ENCODE data around the gene RGS6.
"Not testable (repeated sequence)": the region's sequence is repeated elsewhere in the genome, so short reads cannot be mapped to it uniquely, and the experiment has no call there.

Gene RGS6

DNA sequence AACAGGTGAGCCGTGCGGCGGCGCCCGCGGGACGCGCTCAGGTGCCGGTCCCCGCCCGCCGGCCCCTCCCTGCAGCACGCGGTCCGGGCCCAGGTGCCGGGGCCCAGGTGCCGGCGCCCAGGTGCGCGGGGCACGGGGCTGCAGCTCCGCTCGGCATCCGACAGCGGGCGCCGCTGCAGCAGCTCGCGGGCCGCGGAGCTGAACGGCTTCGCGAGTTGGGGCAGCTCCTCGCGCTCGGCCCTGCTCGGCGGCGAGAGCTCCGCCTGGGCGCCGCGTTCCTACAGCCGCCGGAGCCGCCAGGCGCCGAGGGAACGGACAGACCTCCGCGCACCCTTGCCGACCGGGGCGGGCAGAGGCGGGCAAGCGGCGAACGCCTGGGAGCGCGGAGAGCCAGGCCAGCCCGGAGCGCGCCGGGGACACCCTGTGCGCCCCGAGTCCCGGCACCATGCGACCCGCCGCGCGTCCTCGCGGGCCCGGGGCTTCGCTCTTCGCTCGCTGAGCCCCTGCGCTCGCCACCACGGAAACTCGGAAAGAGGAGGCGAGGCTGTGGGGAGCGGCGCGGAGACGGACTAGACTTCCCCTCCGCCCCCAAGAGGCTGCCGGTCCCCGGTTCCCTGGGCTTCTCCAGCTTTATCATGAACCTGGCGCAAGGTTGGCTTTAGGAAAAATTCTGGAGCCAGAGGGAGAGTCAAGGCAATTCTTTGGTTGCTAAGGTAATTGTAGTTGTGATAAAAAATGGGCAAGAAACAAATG lies at the start of gene RGS6:
Gene RGS6 (plus strand): TSS at position 201 of the 753 bp plus-strand sequence.
- DNase-seq (peak; percentile 33), ATAC-seq (peak; percentile 70)

DNA sequence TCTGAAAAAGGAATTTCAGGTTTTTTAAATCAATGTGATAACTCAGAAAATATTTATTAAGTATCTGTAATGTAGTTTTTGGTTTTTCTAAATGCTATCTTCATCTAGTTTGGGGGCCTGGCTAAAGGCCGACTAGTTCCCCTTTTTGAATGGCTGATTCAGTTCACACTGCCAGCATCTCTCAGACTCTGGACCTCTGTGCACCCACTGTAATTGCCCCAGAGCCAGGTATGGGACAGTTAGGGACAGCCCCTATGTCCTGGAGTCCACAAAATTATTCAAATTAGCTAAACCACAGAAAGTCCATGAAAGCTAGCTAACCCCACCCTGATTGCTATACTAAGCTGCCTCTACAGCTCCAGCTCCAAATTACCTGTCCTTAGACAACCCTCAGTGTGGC lies 49.1 kb upstream of the RGS6 start:
- ATAC-seq (no peak), DNase-seq (no peak)

DNA sequence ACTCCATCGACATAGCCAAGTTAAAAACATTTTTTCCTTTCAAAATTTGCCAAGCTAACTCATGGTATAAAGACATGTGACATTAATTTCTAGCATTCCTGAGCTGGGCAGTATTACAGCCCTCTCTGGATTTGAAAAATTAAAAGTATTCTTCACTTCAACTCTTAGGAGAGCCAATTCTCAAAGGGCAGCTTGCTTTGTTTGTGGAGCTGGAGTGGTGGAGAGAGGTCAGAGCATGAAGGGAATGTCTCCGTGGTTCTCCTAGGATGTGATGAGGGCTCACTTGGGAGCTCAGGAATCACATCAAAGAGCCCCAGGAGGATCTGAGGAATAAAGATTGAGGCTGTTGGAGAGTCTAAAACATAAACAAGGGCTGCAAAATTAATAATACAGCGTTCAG lies 46.9 kb upstream of the RGS6 start:
- DNase-seq (no peak), ATAC-seq (no peak)

DNA sequence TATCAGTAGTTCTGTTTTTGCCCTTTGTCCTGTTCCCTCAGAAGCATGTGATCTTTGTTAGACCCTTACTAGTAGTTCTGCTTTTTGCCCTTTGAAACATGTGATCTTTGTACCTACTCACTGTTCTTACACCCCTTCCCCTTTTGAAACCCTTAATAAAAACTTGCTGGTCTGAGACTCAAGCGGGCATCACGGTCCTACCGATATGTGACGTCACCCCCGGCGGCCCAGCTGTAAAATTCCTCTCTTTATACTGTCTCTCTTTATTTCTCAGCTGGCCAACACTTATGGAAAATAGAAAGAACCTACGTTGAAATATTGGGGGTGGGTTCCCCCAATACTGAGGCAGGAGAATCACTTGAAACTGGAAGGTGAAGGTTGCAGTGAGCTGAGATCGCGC lies 44.4 kb upstream of the RGS6 start:
- not testable (repeated sequence) for DNase-seq, ATAC-seq

DNA sequence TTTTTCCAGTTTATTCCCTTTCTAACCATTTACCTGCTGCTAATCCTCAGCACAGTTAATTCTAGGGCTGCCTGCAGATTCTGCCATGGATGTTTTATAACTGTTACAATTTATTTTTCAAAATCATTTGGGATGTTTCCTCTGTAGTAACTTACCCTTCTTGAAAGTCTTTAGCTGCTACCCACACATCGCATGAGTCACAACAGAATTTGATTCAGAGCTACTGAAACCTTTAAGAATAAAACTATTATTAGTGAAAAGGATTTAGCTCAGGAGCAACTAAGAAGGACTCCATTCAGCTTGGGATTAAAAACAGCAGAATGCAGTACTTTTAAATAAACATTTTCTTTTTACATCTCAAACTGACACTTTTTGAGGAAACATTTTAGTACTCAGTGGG lies 41.7 kb upstream of the RGS6 start:
- no peak for ATAC-seq
- DNase-seq: no peak

DNA sequence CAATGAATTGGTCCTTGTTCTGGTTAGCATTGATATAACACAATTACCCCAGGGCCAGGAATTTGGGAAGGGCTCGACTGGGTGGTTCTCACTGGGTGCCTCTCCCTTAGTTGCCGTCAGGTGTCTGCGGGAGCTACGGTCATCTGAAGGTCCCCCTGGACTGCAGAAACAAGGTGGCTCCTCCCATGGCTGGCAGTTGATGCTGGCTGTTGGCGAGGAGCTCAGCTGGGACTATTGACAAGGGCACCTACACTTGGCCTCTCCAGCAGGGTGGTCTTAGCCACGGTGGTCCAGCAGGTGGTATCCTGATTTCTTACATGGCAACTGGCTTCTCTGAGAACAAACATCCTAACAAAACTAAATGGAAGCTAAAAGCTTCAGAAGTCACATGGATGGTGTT lies 41.0 kb upstream of the RGS6 start:
- DNase-seq (no peak), ATAC-seq (no peak)

DNA sequence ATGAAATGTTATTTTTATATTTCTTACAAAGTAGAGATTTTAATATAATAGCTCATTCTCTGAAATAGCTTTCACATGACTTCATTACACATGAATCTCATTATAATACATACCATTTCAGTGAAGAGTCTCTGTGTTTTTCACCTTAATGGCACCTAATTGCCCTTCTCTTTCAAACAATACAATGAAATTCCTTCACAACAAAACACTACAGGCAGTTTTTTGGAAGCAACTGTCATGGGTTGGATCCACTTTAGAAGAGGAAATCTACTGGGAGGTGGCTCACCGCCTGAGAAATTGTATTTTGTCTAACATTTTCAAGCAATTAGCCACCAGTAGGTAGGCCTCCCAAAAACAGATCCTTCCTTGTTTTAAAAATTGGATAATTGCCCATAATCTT lies 40.3 kb upstream of the RGS6 start:
- DNase-seq: no peak
- ATAC-seq: no peak

DNA sequence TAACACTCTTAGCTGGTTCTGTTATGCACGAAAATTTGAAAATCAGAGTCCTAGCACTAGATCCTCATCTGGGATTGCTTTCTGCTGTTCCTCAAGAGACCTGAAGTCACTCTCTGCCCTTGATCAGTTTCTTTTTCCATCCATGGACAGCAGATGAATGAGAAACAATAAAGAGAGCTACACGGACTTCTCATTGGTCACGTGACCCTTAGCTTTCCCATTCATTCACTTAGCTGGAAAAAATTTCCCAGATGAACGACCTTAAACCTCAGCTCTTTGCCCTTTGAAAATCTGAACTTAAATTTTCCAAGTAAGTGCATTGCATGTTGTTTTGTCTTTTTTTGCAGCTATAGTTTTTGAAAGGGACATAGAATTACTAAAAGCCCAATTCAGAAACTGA lies 27.2 kb upstream of the RGS6 start:
- DNase-seq (no peak), ATAC-seq (no peak)

DNA sequence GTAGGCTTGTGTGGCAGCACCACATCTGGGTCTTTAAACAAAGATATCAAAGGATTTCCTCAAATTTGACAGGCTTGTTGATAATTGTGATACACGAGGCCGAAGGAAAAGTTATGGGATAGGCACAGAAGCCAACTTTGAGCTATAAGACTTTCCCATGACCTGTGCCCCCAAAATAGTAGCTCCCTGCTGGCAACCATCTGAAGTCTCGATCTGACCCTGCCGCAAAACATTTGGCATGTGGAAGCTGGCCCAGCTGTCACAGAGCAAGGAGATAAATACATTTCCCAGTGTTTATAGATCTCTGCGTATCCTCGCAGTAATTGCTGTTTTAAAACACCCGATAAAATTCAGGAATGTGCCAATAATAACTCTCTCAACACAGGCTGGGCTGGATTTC lies 26.4 kb upstream of the RGS6 start:
- DNase-seq (no peak), ATAC-seq (no peak)

DNA sequence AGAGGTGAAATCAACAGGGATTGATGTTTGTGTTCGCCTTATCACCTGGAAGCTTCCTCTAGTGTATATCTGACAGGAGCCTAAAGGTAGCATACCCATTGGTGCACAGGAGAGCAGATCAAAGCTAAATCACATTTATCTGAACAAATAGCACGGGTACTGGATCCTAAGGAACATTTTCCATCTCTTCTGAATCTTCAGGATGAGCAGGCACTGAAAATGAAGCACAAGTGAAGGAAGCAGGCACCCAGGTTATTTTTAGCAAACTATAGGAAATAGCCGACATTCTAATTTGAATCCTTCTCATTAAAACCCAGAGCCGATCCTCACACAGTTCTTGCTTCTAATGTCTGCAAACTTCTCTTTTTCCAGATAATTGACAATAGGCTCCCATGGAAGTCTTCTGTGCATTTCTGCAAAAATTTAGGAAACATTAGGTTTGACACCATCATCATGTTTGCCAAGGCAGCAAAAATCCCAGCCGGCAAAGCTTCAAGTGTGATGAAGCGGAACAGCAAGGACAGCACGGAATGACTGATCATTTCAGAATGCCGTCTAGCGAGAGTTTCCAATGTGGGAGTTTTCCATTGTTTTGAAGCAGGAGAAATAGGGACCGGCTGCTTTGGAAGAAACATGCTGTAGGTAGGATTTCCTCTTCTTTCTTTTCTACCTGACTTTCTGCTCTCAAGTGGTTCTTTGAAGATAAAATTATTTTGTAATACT lies 24.3 kb upstream of the RGS6 start:
- ATAC-seq (no peak), DNase-seq (no peak)

DNA sequence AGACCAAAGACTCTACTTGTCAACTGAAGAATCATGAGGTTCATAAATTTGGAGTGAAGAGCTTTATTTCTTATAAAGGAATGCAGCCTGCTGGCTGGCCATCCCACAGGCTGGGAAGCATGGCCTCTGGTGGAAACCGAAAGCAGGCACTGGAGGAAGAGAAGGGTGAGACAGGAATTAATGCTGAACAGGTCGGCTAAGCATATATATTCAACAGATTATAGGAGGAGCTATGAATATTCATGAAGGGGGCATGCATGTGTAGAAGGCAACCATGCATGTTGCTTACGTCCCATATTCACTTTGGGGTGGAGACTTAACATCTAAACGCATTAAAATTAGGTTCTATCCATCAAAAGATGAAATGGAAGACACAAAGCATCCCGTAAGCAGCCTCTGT lies 20.6 kb upstream of the RGS6 start:
- no peak for ATAC-seq
- DNase-seq: no peak

DNA sequence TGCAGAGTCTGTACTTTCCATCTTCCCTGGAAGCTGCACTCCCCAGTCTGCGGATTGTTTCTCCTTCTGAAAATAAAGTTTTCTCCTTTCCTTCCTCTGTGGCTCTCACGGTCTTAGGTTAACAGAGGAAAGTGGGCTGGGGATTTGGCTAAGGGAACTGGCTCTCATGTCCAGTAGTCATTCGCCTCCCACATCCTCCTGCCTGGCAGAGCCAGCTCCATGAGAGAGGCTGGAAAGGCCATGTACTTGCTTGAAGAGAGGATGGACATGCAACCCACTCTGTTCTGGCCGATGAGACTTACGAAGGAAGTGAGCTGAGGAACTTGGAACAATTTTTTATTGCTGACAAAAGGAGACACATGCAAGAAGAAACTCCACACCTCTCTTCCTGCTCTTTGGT lies 18.9 kb upstream of the RGS6 start:
- ATAC-seq (no peak), DNase-seq (no peak)

DNA sequence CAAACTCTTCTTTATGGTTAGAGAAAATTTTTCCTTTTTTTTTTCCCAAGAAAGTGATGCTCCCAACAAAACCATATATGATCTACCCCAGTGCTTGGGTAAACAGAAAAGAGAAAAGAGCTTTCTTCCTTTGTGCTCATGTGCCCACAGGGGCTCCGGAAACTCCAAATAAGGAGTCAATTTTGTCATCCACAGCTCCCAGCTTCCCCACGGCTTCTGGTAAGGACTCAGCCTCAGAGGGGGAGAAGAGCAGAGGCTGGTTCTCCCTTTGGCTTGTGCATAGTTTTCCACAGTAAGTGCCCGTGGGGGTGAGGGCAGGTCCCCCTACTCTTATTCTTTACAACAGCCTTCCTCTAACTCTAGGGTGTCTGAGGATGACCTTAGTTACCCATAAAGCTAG lies 13.3 kb upstream of the RGS6 start:
- no peak for ATAC-seq
- DNase-seq: no peak

DNA sequence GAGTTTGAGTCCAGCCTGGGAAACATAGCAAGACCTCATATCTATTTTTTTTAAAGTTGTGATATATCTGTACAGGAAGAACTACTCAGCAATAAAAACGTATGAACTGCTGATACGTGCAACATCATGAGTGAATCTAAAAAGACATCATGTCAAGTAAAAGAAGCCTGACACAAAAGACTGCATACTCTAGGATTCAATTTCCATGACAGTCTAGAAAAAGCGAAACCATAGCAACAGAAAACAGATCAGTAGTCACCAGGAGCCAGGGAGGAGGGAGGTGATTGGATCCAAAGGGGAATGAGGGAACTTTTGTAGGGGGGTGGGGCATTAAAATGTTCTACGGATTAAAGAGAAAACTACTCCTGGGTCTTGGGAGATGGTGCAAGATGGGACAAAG lies 8.7 kb upstream of the RGS6 start:
- no peak for ATAC-seq
- no peak for DNase-seq

DNA sequence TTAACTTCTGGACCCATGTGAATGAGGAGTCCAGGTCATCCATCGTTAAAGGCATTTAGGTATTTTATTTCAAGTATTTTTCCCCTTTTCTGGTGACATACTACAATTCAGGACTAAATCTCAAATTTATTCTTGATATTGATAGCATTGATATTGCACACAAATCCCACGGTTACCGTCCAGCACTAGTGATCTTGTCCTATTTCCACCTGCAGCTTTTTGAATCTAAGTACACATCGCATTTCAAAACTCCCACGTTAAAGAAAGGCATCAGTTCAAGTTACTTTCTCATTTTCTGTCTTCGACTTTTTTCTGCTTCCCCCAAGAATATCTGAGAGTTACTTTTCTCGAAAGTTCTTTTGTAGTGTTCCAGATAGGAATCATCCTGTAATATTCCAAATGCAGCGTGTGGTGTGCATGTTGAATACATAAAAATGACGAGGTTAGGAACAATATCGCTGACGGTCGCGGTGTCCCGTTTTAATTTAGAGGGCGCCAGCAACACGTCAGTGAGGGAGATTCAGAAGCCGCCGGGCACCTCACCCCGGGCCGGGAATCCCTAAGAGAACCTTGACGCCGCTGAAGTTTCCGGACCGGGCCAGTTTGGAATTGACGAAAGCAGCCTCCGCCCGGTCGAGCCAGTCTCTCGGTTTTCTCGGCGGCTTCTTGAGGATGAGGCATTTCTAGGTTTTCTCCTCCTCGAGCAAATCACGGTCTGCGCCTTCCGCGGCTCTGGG lies 569 bp upstream of the RGS6 start:
- ATAC-seq: peak; percentile 40

DNA sequence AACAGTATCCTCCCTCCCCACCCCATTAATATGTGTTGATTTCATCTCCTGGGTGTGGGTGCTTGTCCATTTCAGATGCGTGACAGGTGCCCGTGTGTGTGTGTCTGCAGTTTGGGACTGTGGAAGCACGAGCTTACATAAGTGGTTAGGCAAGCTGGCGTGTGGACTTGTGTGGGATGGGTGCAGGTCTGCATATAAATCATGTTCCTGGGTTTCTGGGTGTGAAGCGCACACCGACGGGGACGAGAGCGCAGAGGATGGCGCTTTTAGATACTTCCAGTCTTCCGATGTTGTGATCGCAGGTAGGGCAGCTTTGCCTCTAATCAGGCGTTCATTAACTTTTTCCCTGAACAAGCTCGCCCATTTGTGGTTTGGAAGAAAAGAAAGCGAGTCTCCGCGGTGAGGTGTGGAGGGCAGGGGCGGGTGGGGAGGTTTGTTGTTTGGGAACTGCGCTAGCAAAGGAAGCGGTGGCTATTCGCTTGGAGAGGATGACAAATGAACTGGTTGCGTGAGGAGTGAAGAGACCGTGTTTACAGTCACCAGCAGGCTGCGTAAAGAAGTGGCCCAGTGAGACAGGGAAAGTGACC lies 865 bp downstream of the RGS6 start:
- DNase-seq: peak; percentile 4
- ATAC-seq: peak; percentile 43

More for the DNA sequence above, 569 bp upstream of the RGS6 start:
- DNase-seq: peak; percentile 15

DNA sequence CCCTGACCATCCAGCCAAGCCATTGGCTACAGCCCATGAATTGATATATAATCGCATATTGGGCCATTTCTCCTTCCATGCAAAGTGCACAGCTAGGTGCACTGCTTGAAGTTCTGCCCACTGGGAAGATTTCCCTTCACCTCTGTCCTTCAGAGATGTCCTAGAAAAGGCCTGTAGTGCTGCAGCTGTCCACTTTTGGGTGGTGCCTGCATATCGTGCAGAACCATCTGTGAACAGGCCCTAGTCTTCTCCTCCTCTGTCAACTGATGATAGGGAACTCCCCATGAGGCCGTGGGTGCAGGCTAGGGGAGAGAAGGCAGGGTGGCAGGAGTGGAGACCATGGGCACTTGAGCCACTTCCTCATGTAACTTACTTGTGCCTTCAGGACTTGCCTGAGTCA lies 6.0 kb downstream of the RGS6 start:
- not testable (repeated sequence) for ATAC-seq

DNA sequence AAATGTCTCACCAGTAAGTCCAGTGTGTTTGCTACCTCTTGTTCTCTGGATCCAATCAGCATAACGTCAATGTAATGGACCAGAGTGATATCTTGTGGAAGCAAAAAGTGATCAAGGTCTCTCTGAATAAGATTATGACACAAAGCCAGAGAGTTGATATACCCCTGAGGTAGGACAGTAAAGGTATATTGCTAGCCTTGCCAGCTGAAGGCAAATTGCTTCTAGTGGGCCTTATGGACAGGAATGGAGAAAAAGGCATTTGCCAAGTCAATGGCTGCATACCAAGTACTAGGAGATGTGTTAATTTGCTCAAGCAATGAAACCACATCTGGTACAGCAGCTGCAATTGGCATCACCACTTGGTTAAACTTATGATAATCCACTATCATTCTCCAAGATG lies 7.1 kb downstream of the RGS6 start:
- not testable (repeated sequence) for ATAC-seq, DNase-seq

More for the DNA sequence above, 6.0 kb downstream of the RGS6 start:
- not testable (repeated sequence) for DNase-seq

DNA sequence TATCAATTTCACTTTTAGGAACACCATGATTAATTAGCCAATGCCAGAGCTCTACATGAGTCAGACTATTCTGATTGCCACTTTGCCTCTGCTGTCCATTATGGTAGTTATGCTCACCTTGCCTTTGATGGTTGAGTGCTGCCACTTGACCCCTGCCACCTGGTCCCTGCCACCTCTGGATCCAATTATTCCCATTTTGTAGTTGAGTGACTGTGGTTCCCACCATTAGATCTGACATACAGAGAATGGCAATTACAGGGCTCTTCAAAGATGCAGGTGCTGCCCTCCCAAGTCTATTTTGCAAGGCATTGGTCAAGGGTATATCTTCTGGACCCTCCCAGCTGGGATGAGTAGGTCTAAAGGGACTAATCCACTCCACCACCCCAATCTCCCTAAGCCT lies 8.3 kb downstream of the RGS6 start:
- not testable (repeated sequence) for ATAC-seq, DNase-seq

DNA sequence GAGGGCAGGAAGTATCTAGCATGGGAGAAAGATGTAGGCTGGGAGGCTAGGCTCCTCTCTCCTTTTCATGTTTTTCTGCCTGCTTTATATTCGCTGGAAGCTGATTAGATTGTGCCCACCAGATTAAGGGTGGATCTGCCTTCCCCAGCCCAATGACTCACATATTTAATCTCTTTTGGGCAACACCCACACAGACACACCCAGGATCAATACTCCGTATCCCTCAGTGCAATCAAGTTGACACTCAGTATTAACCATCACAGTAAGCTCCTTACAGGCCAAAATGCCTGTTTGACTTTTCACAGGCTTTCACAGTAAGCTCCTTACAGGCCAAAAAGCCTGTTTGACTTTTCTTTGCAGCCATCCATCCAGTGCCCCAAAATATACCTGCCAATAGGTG lies 9.4 kb downstream of the RGS6 start:
- ATAC-seq, DNase-seq: not testable (repeated sequence)

DNA sequence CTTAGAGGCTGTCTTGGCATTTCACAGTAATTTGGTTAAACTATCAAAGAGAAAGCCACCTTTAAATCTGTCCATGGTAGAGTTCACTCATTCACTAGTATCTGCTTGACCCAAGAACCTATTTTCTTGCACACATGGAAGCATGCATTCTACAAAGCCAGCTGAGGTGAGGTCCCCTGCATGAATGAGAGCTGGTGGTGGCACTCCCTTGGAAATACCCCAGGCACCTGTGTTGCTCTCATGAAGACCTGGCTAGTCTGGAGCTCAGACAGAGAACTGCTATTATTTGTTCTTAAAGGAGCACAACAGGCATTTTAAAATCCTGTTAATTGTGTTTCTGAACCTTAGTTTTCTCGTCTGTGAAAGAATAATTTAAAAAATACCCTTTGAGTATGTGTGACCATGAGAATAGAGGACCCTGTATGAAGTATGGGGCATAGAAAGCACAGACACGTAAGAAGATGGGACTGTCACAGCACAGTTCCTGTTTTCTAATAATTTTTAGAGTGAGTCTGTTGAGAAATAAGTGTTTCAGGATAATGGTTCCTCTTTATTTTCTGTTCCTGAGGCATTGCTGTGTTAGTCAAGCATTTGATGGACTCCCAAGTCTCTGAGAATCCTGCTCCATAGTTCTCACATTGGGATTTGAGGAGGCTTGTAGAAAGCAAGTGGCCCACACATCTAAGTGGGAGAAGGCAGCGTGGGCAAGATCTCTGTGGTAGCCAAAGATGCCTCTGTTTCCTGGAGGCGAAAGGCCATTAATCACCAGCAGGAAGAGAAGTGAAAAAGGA lies 10.9 kb downstream of the RGS6 start:
- ATAC-seq (no peak), DNase-seq (no peak)

DNA sequence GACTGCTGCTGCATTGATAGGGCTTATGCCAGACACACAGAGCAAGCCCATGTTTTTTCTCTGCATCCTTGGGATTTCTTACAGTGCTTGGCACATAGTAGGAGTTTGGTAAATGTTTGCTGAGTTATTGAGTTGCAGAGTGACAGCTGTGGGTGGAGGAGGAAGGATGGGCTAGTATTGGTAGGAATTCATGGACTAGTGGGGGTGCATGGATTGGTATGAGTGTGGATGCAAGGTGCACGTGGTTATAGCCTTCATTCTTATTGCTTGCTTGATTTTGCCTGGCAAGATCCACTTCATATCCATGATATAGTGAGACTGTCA lies 11.4 kb downstream of the RGS6 start:
- DNase-seq (no peak), ATAC-seq (no peak)
